Kidney (tissue), 14 donors: ENCODE measurements around the gene CNIH3. TPM values are rescaled to one million over a fixed set of nuclear protein-coding genes. Genes with fewer than 3 reads are reported as not detected.

Source experiments
- DNase-seq, 5 donors: peaks; one replicate each; pipeline ENCODE4 v3.0.0-alpha.2; 2013 to 2020
- FAIRE-seq: peaks from 2 replicates; lab custom pipeline; 2012; peaks lifted over from hg19 to GRCh38; lab: Jason Lieb, UNC
- H3K27ac ChIP-seq, 2 donors: one replicate each; pipeline ENCODE4 v1.7.0; 2013; ENCODE audit warnings: low read depth in 2 of 2, low read length in 2 of 2, inconsistent platforms in 1 of 2
- H3K27me3 ChIP-seq: one replicate; pipeline ENCODE4 v1.7.1; 2013; ENCODE audit warnings: low read length, inconsistent platforms; ENCODE audit not compliant: control insufficient read depth, insufficient read depth
- H3K36me3 ChIP-seq, 3 donors: one replicate each; pipeline versions ENCODE4 v1.7.0 to v1.7.1; 2013; ENCODE audit warnings: low read length in 3 of 3, control low read depth in 1 of 3, inconsistent platforms in 1 of 3; ENCODE audit not compliant: insufficient read depth in 3 of 3, control insufficient read depth in 2 of 3
- H3K4me1 ChIP-seq, 3 donors: one replicate each; pipeline versions ENCODE4 v1.7.0 to v1.7.1; 2013; ENCODE audit warnings: low read length in 3 of 3, inconsistent platforms in 1 of 3, low read depth in 1 of 3; ENCODE audit not compliant: control insufficient read depth in 2 of 3, insufficient read depth in 2 of 3
- H3K4me3 ChIP-seq, 3 donors: one replicate each; pipeline versions ENCODE4 v1.7.0 to v1.8.1; 2013; ENCODE audit warnings: low read length in 3 of 3, control low read depth in 1 of 3, inconsistent platforms in 1 of 3
- H3K9ac ChIP-seq, 3 donors: one replicate each; pipeline versions ENCODE4 v1.7.0 to v1.7.1; 2013; ENCODE audit warnings: low read length in 3 of 3, control low read depth in 1 of 3, inconsistent platforms in 1 of 3
- H3K9me3 ChIP-seq, 3 donors: one replicate each; pipeline versions ENCODE4 v1.7.0 to v1.7.1; 2013; ENCODE audit warnings: low read length in 3 of 3, control low read depth in 1 of 3, inconsistent platforms in 1 of 3; ENCODE audit not compliant: control insufficient read depth in 2 of 3, insufficient read depth in 1 of 3
- intact Hi-C: fragments of 100-400 bp; cut with DNase I; formaldehyde crosslinking; loops from one replicate; pipeline ENCODE4 v1.11.1; 2022
- polyA plus RNA-seq: library from polyadenylated mRNA; stranded (reverse); fragments of 350-450 nt; fragmentation: Illumina TruSeq; extraction: RNeasy Lipid Tissue Mini Kit (QIAGEN cat#74804); gene quantifications from one replicate; pipeline ENCODE4 v1.2.3, GENCODE V29; 2014; ENCODE audit warnings: low read depth, low replicate concordance; ENCODE audit not compliant: insufficient read depth
- total RNA-seq: library from RNA; stranded (reverse); fragmentation: NEBNext Ultra II Directional; extraction: Animal tissue kit (Norgen Biotek cat#: 25700); gene quantifications from one replicate; pipeline ENCODE4 v1.2.1, GENCODE V29; 2021
- TF ChIP-seq, protein P1 (sequence below): IDR thresholded peaks from 3 replicates; pipeline ENCODE4 v1.5.1; 2012; ENCODE audit warnings: mild to moderate bottlenecking, moderate library complexity, borderline replicate concordance; ENCODE audit not compliant: insufficient read depth; ENCODE audit errors: extremely low read depth
- donor health status: control.
- donor health status: control.
- donor health status: control.
- donor health status: control.
- donor health status: control.
- donor health status: DM: yes; HTN: yes; CAD: no.
- donor health status: Normal renal cell carcinoma (clear cell type).

Gene CNIH3
- total and polyA plus RNA-seq, 2 donors from 2014 or later, result 4.3 to 7.6 TPM

- H3K27ac ChIP-seq, result no peak overlapping the region
- no peaks in the 10 kb centered on the region for H3K4me1 ChIP-seq
- no peaks in the 10 kb centered on the region for H3K27me3 ChIP-seq
- H3K4me3 ChIP-seq, result no peak overlapping the region
- H3K9ac ChIP-seq, result no peak overlapping the region
- TF ChIP-seq, protein P1, sequence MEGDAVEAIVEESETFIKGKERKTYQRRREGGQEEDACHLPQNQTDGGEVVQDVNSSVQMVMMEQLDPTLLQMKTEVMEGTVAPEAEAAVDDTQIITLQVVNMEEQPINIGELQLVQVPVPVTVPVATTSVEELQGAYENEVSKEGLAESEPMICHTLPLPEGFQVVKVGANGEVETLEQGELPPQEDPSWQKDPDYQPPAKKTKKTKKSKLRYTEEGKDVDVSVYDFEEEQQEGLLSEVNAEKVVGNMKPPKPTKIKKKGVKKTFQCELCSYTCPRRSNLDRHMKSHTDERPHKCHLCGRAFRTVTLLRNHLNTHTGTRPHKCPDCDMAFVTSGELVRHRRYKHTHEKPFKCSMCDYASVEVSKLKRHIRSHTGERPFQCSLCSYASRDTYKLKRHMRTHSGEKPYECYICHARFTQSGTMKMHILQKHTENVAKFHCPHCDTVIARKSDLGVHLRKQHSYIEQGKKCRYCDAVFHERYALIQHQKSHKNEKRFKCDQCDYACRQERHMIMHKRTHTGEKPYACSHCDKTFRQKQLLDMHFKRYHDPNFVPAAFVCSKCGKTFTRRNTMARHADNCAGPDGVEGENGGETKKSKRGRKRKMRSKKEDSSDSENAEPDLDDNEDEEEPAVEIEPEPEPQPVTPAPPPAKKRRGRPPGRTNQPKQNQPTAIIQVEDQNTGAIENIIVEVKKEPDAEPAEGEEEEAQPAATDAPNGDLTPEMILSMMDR, result no peak
- H3K36me3 ChIP-seq, result no peaks in the 10 kb centered on the region
- intact Hi-C loops, result no loop called here
- H3K9me3 ChIP-seq, result no peaks in the 10 kb centered on the region
- FAIRE-seq (no peak), DNase-seq (no peak)
These were observed 121.2 kb downstream of the CNIH3 start for GRCh38 chr1:224737353-224737727.

DNA sequence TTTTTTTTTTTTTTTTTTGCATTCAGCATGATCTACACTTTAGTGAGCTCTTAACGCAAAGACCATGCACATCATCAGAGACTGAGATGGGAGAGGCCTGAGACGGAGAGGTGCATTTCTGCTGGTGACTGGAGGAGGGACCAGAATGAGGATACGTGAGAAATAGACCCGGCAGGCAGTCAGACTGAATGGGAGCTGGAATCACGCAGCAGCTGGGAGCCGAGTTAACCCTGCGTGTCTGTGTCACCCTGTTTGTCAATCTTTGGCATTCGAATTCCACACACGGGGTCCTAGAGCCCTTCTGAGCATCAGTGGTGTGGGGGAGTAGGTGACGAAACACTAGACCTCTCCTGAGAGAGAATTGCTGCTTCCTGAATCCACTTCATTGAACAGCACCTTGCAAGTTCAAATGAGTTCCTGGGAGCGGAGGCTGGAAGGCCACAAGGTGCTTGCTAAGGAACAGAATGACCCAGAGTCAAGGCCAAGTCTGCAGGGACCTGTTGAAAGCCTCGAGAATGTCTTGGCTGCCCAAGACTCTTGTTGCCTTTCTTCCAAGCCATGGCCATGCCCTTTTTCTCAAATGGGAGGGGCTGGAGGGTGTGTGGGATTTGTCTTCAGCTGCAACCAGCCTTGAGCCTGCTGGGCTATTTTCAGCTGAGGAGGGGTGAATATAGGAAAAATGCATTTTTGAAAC is 123.3 kb downstream of the CNIH3 start:
- H3K4me3 ChIP-seq, result no peak overlapping the region
- intact Hi-C loops, result no loop called here
- H3K4me1 ChIP-seq, result no peaks in the 10 kb centered on the region
- TF ChIP-seq, protein P1, result no peak
- FAIRE-seq (no peak), DNase-seq (peak in 3 of 5 donors; percentile 42 to 60 (median 54))
- H3K36me3 ChIP-seq, result no peaks in the 10 kb centered on the region
- no peak overlapping the region for H3K27ac ChIP-seq
- H3K27me3 ChIP-seq, result no peaks in the 10 kb centered on the region
- no peak overlapping the region for H3K9ac ChIP-seq
- no peaks in the 10 kb centered on the region for H3K9me3 ChIP-seq

- H3K36me3 ChIP-seq, result no peaks in the 10 kb centered on the region
- no peak overlapping the region for H3K4me3 ChIP-seq
- FAIRE-seq (no peak), DNase-seq (no peak)
- no peak overlapping the region for H3K9ac ChIP-seq
- intact Hi-C loops, result no loop called here
- H3K4me1 ChIP-seq, result no peaks in the 10 kb centered on the region
- H3K27ac ChIP-seq, result no peak overlapping the region
- H3K9me3 ChIP-seq, result no peaks in the 10 kb centered on the region
- TF ChIP-seq, protein P1, result no peak
- no peaks in the 10 kb centered on the region for H3K27me3 ChIP-seq
These were observed 124.0 kb downstream of the CNIH3 start for GRCh38 chr1:224739997-224740684.
